ENCODE results near the gene ELL2. TPM values are rescaled to one million over a fixed set of nuclear protein-coding genes. Genes with fewer than 3 reads are reported as not detected.

The ELL2 gene
- total and polyA plus RNA-seq, 9 of the 15 experiments (the other 6 are each of a cell fraction or from before 2014, with no cell fraction given) = 4.3 to 18.3 (median 14.5) TPM

DNA sequence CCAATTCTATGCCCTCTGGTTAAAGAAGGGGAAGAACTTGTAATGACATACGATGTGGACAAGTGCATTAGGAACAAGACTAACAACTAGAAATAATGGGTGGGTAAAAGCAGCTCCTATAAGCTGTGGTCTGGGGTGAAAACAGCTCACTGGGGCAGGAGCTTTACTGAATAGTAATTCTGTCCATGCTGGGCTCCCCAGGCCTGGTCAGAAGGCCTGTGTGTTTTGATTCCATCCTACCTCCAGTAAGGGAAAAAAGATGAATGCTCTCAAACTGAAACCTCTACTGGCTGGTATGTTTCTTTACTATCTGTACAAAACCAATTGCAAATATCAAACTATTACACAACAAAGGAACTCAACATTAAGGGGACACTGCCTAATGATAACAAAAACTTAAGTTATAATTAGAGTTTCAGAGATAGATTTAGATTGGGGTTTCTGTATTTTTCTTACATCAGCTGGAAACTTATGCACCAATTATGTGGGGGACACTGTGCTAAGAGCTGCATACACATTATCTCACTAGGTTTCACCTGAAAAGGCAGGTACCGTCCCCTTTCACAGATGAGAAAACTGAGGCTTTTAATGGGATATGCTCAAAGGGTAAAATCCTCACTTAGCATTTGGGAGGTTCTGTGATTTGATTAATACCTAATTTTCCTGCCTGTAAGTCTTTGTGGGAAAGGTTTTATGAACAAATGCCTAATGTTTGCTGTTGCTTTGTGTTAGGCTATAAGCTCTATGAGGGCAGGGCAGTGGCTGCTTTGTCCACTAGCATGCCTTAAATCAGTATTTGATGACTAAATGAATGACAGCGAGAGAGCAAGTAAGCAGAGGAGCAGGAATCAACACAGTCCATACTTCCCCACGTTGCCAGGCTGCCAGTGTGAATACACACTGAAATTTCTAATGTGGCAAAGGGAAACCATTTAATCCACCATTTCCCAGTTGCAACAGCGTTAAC lies 53.6 kb downstream of the ELL2 start:
- Histone ChIP-seq H3K4me1 (replicated peaks in 1 of 2; ENCODE audit: control insufficient read depth in 2 of 2, insufficient read depth in 2 of 2, low read length in 2 of 2) (no peaks in the 10 kb centered on the region), H3K27ac (ENCODE audit: extremely low read depth, low read depth, low read length) (no peak overlapping the region), H3K9ac (ENCODE audit: insufficient read depth in 1 of 2, low read depth in 2 of 2, low read length in 2 of 2) (no peak overlapping the region), H3K27me3 (ENCODE audit: control insufficient read depth in 2 of 2, insufficient read depth in 2 of 2, low read length in 2 of 2) (no peaks in the 10 kb centered on the region), H3K4me2 (ENCODE audit: insufficient read depth, low read length) (no peak overlapping the region), H3K36me3 (ENCODE audit: control insufficient read depth, insufficient read depth, low read length) (peaks cover 7% of the 10 kb centered on the region; the same call in 1 of the 3 replicates), H3K79me2 (ENCODE audit: control insufficient read depth, insufficient read depth, low read length) (no peaks in the 10 kb centered on the region), H3K9me3 (replicated peaks; ENCODE audit: control insufficient read depth, insufficient read depth, low read depth, low read length) (no peaks in the 10 kb centered on the region), H4K20me1 (replicated peaks; ENCODE audit: control insufficient read depth, insufficient read depth, low read length) (no peaks in the 10 kb centered on the region), H2AFZ (ENCODE audit: low read depth, low read length) (no peak overlapping the region), H3K9me1 (ENCODE audit: control insufficient read depth, insufficient read depth, low read length) (no peaks in the 10 kb centered on the region), H3K4me3 (no peak overlapping the region)
- TF ChIP-seq RBM25 (IDR thresholded peaks at IDR 0.05; ENCODE audit: low read depth, low read length, severe bottlenecking) (peak; percentile 72), KDM1A (IDR thresholded peaks at IDR 0.05) (0 out of 4 replicates have a peak, but pooled peaks of 1 of the 2 experiments have one; percentile 15), ZC3H8 (IDR thresholded peaks at IDR 0.05) (no peak), BCOR (IDR thresholded peaks at IDR 0.05) (peak; percentile 39; the same call in 1 of the 2 replicates), ZNF316 (IDR thresholded peaks at IDR 0.05) (peak; percentile 47)
- no peak for ATAC-seq
- intact Hi-C loops (cut with micrococcal nuclease) (no loop called here), in situ Hi-C loops (cut with MboI) (no loop called here)
- DNase-seq (ENCODE audit: extremely low read depth in 1 of 4, low spot score in 3 of 4) = no peak
- WGBS (ENCODE audit: insufficient coverage, low coverage, missing lambda C conversion rate) = 92% methylated on average over 5 of the region's 5 CpGs
- ChIA-PET POLR2A (interaction anchor here (1.0 to 1.3 kb wide), 3 partner anchors 8 to 53 kb away, joined by 3 to 4 read pairs (median 4); partner anchors contain the start of gene ELL2), CTCF (ENCODE audit: low intra/inter-chr PET ratio) (no interaction called here)
- BruUV-seq (replicated peaks) = no TSS peak
- no peak for FAIRE-seq

Measured in K562 (cell line).